NCI-H345 treated with DMSO at 0.1 percent for 48 hours (cell line): ENCODE measurements around the gene AGAP6.
"Not testable (repeated sequence)": the region's sequence is repeated elsewhere in the genome, so short reads cannot be mapped to it uniquely, and the experiment has no call there.

Experiments used
- DNase-seq: peaks from one replicate; lab custom pipeline; 2025; ENCODE audit not compliant: unreplicated experiment; lab: John Stamatoyannopoulos, UW

AGAP6 gene

GRCh38 chr10:50024716-50025383 is 36.6 kb downstream of the AGAP6 start:
- DNase-seq: not testable (repeated sequence)

- no peak for DNase-seq
Measured at GRCh38 chr10:50025627-50026026, 37.4 kb downstream of the AGAP6 start.

- DNase-seq: no peak
Measured at GRCh38 chr10:50027195-50027594, 39.0 kb downstream of the AGAP6 start.

GRCh38 chr10:50033481-50033880 is 45.3 kb downstream of the AGAP6 start:
- DNase-seq: no peak

GRCh38 chr10:50035337-50035736 is 47.1 kb downstream of the AGAP6 start:
- not testable (repeated sequence) for DNase-seq

GRCh38 chr10:50044941-50045664 is 56.9 kb downstream of the AGAP6 start:
- no peak for DNase-seq

- not testable (repeated sequence) for DNase-seq
Measured at GRCh38 chr10:50046457-50046856, 58.3 kb downstream of the AGAP6 start.

GRCh38 chr10:50047594-50047993 is 59.4 kb downstream of the AGAP6 start:
- DNase-seq: not testable (repeated sequence)

- not testable (repeated sequence) for DNase-seq
Measured at GRCh38 chr10:50051995-50052660, 63.9 kb downstream of the AGAP6 start.

GRCh38 chr10:50052778-50053376 is 64.7 kb downstream of the AGAP6 start:
- DNase-seq: not testable (repeated sequence)

- not testable (repeated sequence) for DNase-seq
Measured at GRCh38 chr10:50055494-50056292, 67.5 kb downstream of the AGAP6 start.

GRCh38 chr10:50056654-50057053 is 68.4 kb downstream of the AGAP6 start:
- not testable (repeated sequence) for DNase-seq

GRCh38 chr10:50058727-50059126 is 70.5 kb downstream of the AGAP6 start:
- DNase-seq: not testable (repeated sequence)

GRCh38 chr10:50059946-50060345 is 71.7 kb downstream of the AGAP6 start:
- DNase-seq: not testable (repeated sequence)
